GM21360 (cell line): ENCODE data around the gene YIPF7.

Experiments used
- ATAC-seq: cut with Tn5 transposase; IDR thresholded peaks from one replicate; pipeline ENCODE4 v1.9.1; 2021; ENCODE audit warnings: mild to moderate bottlenecking, moderate library complexity; ENCODE audit not compliant: unreplicated experiment

YIPF7 gene

GRCh38 chr4:44629280-44629866, 22.1 kb downstream of the YIPF7 start:
- peak; percentile 99 for ATAC-seq

- no peak for ATAC-seq
Observed at GRCh38 chr4:44623676-44624075, 27.7 kb downstream of the YIPF7 start.

DNA sequence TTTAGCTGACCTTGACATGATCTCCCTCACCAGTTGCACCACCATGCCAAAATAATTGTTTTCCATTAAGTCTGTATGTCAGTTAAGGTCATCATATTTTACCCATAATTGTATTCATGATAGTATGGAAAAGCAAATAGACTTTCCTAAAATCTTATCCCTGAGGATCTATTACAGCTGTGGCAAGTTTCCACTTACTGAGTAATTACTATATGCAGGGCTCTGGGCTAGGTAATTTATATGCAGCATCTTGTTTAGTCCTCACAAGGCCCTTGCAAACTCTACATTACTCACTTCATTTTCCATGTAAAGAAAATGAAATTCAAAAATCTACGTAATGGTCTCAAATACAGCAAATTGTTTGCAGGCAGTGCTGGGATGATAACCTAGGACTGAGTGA, 34.8 kb downstream of the YIPF7 start:
- no peak for ATAC-seq

DNA sequence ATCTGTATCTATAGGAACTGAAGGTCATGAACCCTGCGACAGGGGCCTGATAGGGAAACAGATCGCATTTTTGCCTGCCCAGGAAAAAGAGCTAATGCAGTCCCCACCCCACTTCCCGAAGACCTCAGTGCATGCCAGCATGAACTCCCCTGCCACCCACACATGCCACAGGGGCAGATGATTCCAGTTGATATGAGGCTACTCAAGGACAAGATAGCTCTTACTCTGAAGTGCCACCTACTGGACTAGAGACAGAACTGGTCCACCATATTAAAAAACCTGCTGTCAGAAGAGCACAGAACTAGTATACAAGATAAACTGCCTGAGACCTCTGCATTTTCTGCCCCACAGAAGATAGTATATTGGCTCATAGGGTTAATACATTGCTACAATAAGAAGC, 68.0 kb downstream of the YIPF7 start:
- no peak for ATAC-seq

DNA sequence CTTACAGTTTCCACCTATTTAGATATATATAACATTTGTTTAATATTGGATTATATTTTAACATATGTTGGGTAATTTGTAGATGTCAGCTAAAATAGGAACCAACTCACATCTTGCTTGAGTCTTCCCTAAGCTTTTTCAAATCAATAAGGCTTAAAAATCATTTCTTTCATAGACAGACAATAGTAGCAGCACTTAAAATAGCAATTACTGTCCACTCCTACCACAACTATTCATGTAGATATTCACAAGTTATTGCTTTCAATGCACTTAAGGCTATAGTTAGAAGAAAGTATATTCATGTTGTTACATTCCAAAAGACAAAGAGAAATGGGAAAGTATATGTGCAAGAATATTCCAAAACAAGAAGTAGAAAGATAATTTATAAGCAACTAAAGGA, 71.2 kb downstream of the YIPF7 start:
- ATAC-seq = no peak

- no peak for ATAC-seq
Observed at GRCh38 chr4:44578954-44579353, 72.5 kb downstream of the YIPF7 start.
